Caco-2 (cell line): Measurements from ENCODE around the gene BNIPL. TPM values are rescaled to one million over a fixed set of nuclear protein-coding genes. Genes with fewer than 3 reads are reported as not detected.

Source experiments
- BruUV-seq: library from RNA; stranded (reverse); fragments of 400-500 nt; replicated peaks from 2 replicates; lab custom pipeline; 2021; lab: Mats Ljungman, UMichigan
- CTCF ChIA-PET: fragments of 300-600 bp; sonication (Branson Sonifier 250); formaldehyde crosslinking; loops from one replicate; lab custom pipeline; 2022; ENCODE audit warnings: antibody characterized with exemption; lab: Charles Lee
- POLR2A ChIA-PET: fragments of 300-600 bp; sonication (Branson Sonifier 250); formaldehyde crosslinking; loops from one replicate; lab custom pipeline; 2022; ENCODE audit warnings: antibody characterized with exemption; lab: Charles Lee
- DNase-seq, 2 experiments: peaks; one replicate each; pipeline versions ENCODE4 v3.0.0 to v3.0.0-alpha.2; 2020 to 2022
- H3K27me3 ChIP-seq: replicated peaks from 2 replicates; pipeline ENCODE4 v1.6.0; 2011; ENCODE audit warnings: low read length; ENCODE audit not compliant: control insufficient read depth, insufficient read depth
- H3K36me3 ChIP-seq: 2 replicates; pipeline ENCODE4 v1.5.1; 2011; ENCODE audit warnings: low read length; ENCODE audit not compliant: control insufficient read depth, insufficient read depth
- H3K4me1 ChIP-seq: fragments of 250-450 bp; sonication (Bioruptor Pico); 2 replicates; pipeline ENCODE4 v1.5.1; 2020; ENCODE audit warnings: mild to moderate bottlenecking
- H3K4me3 ChIP-seq: 2 replicates; pipeline ENCODE4 v1.5.1; 2011; ENCODE audit warnings: low read depth, mild to moderate bottlenecking, control low read depth, low read length
- H3K9me3 ChIP-seq: fragments of 250-450 bp; sonication (Bioruptor Pico); 2 replicates; pipeline ENCODE4 v1.5.1; 2020; ENCODE audit warnings: mild to moderate bottlenecking, moderate library complexity
- H3K27ac Mint-ChIP-seq: one replicate; pipeline ENCODE4 v1.8.0; 2022; ENCODE audit warnings: mixed read lengths; ENCODE audit not compliant: unreplicated experiment
- H3K27me3 Mint-ChIP-seq: one replicate; pipeline ENCODE4 v1.8.0; 2022; ENCODE audit warnings: mixed read lengths; ENCODE audit not compliant: insufficient read depth, unreplicated experiment
- H3K36me3 Mint-ChIP-seq: one replicate; pipeline ENCODE4 v1.8.0; 2022; ENCODE audit warnings: mild to moderate bottlenecking, mixed read lengths; ENCODE audit not compliant: insufficient read depth, unreplicated experiment
- H3K4me1 Mint-ChIP-seq: one replicate; pipeline ENCODE4 v1.8.0; 2022; ENCODE audit warnings: low read depth, mixed read lengths; ENCODE audit not compliant: unreplicated experiment
- H3K4me3 Mint-ChIP-seq: one replicate; pipeline ENCODE4 v1.8.0; 2022; ENCODE audit warnings: mild to moderate bottlenecking, moderate library complexity, mixed read lengths; ENCODE audit not compliant: unreplicated experiment
- H3K9me3 Mint-ChIP-seq: one replicate; pipeline ENCODE4 v1.8.0; 2022; ENCODE audit warnings: mixed read lengths; ENCODE audit not compliant: unreplicated experiment
- intact Hi-C: fragments of 100-400 bp; cut with micrococcal nuclease; formaldehyde crosslinking; loops from one replicate; pipeline ENCODE4 v1.10.0; 2022; ENCODE audit not compliant: unreplicated experiment
- total RNA-seq: library from RNA; stranded (reverse); gene quantifications from 2 replicates; pipeline ENCODE4 v1.2.3, GENCODE V29; 2022
- TF ChIP-seq, protein P1 (sequence below), 2 experiments: fragments of 200-600 bp in 1 of 2; IDR thresholded peaks; 1 replicate in 1 of 2; 2 replicates in 1 of 2; pipeline versions ENCODE4 v1.5.1 to v1.8.0; 2011 to 2022; ENCODE audit warnings: antibody characterized with exemption in 1 of 2, control low read depth in 1 of 2, inconsistent platforms in 1 of 2, low read depth in 1 of 2, low read length in 1 of 2, mild to moderate bottlenecking in 1 of 2, moderate library complexity in 1 of 2; ENCODE audit not compliant: insufficient read depth in 1 of 2, severe bottlenecking in 1 of 2, unreplicated experiment in 1 of 2

BNIPL gene
- total RNA-seq, 1 experiment from 2014 or later: 1.9 TPM

DNA sequence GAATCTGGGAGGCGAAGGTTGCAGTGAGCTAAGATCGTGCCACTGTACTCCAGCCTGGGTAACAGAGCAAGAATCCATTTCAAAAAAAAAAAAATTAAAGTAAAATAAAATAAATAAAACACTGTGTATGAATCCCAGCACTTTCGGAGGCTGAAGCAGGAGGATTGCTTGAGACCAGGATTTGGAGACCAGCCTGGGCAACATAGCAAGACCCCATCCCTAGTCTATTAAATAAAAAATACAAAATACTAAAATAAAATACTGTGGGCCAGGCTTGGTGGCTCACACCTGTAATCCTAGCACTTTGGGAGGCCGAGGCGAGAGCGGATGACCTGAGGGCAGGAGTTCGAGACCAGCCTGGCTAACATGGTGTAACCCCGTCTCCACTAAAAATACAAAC is 4.2 kb upstream of the BNIPL start:
- no peaks in the 10 kb centered on the region for H3K27me3 Mint-ChIP-seq
- H3K4me1 Mint-ChIP-seq: no peaks in the 10 kb centered on the region
- H3K4me3 ChIP-seq: no peak overlapping the region
- POLR2A ChIA-PET: no interaction called here
- no TSS peak for BruUV-seq
- peaks cover 40% of the 10 kb centered on the region for H3K36me3 Mint-ChIP-seq
- no peak for DNase-seq
- intact Hi-C loops: no loop called here
- no peaks in the 10 kb centered on the region for H3K9me3 Mint-ChIP-seq
- no peaks in the 10 kb centered on the region for H3K4me1 ChIP-seq
- H3K4me3 Mint-ChIP-seq: no peak overlapping the region
- peaks cover 3% of the 10 kb centered on the region; the same call in 1 of the 2 replicates for H3K36me3 ChIP-seq
- H3K27me3 ChIP-seq: no peaks in the 10 kb centered on the region
- CTCF ChIA-PET: no interaction called here
- TF ChIP-seq, protein P1, sequence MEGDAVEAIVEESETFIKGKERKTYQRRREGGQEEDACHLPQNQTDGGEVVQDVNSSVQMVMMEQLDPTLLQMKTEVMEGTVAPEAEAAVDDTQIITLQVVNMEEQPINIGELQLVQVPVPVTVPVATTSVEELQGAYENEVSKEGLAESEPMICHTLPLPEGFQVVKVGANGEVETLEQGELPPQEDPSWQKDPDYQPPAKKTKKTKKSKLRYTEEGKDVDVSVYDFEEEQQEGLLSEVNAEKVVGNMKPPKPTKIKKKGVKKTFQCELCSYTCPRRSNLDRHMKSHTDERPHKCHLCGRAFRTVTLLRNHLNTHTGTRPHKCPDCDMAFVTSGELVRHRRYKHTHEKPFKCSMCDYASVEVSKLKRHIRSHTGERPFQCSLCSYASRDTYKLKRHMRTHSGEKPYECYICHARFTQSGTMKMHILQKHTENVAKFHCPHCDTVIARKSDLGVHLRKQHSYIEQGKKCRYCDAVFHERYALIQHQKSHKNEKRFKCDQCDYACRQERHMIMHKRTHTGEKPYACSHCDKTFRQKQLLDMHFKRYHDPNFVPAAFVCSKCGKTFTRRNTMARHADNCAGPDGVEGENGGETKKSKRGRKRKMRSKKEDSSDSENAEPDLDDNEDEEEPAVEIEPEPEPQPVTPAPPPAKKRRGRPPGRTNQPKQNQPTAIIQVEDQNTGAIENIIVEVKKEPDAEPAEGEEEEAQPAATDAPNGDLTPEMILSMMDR (IDR thresholded peaks at IDR 0.05; ENCODE audit: insufficient read depth in 1 of 2, low read depth in 1 of 2, low read length in 1 of 2, severe bottlenecking in 1 of 2, unreplicated experiment in 1 of 2): no peak
- H3K27ac Mint-ChIP-seq: no peak overlapping the region
- H3K9me3 ChIP-seq: no peaks in the 10 kb centered on the region

GRCh38 chr1:151035167-151035566 is 1.2 kb upstream of the BNIPL start:
- no peaks in the 10 kb centered on the region for H3K9me3 ChIP-seq
- no peak for DNase-seq
- H3K4me1 ChIP-seq: no peaks in the 10 kb centered on the region
- H3K27me3 ChIP-seq: no peaks in the 10 kb centered on the region
- Mint-ChIP-seq H3K27ac (no peak overlapping the region), H3K36me3 (peaks cover 32% of the 10 kb centered on the region), H3K4me1 (no peaks in the 10 kb centered on the region), H3K4me3 (no peak overlapping the region), H3K9me3 (no peaks in the 10 kb centered on the region), H3K27me3 (no peaks in the 10 kb centered on the region)
- intact Hi-C loops: no loop called here
- TF ChIP-seq, protein P1 (IDR thresholded peaks at IDR 0.05; ENCODE audit: insufficient read depth in 1 of 2, low read depth in 1 of 2, low read length in 1 of 2, severe bottlenecking in 1 of 2, unreplicated experiment in 1 of 2): no peak
- POLR2A ChIA-PET: no interaction called here
- CTCF ChIA-PET: no interaction called here
- BruUV-seq: no TSS peak
- no peak overlapping the region for H3K4me3 ChIP-seq
- no peaks in the 10 kb centered on the region; the same call in 1 of the 2 replicates for H3K36me3 ChIP-seq

GRCh38 chr1:151037032-151037431 is 646 bp downstream of the BNIPL start:
- TF ChIP-seq, protein P1 (IDR thresholded peaks at IDR 0.05; ENCODE audit: insufficient read depth in 1 of 2, low read depth in 1 of 2, low read length in 1 of 2, severe bottlenecking in 1 of 2, unreplicated experiment in 1 of 2): no peak
- CTCF ChIA-PET: no interaction called here
- no peaks in the 10 kb centered on the region for H3K4me1 Mint-ChIP-seq
- no peaks in the 10 kb centered on the region for H3K9me3 Mint-ChIP-seq
- H3K27ac Mint-ChIP-seq: no peak overlapping the region
- no TSS peak for BruUV-seq
- POLR2A ChIA-PET: no interaction called here
- Histone ChIP-seq H3K36me3 (no peaks in the 10 kb centered on the region; the same call in 1 of the 2 replicates), H3K27me3 (no peaks in the 10 kb centered on the region), H3K4me1 (no peaks in the 10 kb centered on the region), H3K9me3 (no peaks in the 10 kb centered on the region), H3K4me3 (no peak overlapping the region)
- H3K36me3 Mint-ChIP-seq: peaks cover 18% of the 10 kb centered on the region
- intact Hi-C loops: no loop called here
- no peaks in the 10 kb centered on the region for H3K27me3 Mint-ChIP-seq
- no peak overlapping the region for H3K4me3 Mint-ChIP-seq
- DNase-seq: no peak
